NCI-H2081 (cell line): ENCODE measurements around the gene C13orf42.

Experiments
- DNase-seq, 2 experiments: peaks; one replicate each; lab custom pipeline; 2025; lab: John Stamatoyannopoulos, UW

The C13orf42 gene

DNA sequence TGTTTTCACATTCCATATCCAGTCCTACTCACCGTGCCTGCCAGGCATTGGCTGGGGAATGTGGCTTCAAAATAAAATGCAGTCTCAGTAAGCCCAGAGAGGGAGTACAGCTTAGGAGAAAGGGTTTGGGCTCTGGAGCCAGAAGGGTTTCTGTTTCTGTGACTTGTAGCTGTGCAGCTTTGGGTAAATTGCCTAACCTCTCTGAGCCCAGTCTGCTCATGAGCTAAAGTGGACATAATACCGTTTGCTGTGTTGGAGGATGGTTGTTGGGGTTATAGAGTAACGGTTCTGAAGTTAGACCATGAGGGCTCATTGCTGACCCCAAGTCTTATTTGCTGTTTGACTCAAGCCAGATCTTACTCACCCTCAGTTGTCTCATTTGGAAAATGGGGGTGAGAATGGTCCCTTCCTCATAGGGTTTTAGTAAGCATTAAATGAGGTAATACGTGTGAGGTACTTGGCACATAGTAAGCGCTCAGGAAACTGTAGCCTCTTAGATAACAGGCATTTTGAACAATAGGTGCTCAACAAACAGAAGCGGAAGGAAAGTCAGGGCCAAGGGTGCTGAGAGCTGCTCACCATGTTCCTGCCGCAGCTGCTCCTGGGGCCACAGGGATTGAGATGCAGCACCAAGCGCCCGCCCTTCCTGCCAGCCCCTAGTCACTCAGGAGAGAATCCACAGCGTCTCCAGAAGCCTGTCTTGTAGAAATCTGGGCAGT lies 45.5 kb downstream of the C13orf42 start:
- no peak for DNase-seq

DNA sequence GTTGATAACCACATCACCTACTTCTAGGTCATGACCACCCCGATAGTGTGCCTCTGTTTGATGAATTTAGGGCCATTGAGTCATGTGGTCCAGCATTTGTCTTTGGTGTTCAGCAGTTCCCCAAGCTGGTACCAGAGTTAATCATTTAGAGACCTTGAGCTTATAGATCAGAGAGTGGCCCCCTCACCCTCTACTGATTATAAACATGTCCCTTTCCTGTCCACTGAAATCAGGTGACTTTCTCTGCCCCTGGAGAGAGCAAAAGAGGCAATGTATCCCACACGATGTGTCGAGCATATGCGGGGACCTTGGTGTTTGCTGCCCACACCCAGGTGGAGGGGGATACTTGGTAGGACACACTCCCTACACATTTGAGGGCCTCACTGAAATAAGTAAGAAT lies 46.3 kb downstream of the C13orf42 start:
- no peak for DNase-seq

DNA sequence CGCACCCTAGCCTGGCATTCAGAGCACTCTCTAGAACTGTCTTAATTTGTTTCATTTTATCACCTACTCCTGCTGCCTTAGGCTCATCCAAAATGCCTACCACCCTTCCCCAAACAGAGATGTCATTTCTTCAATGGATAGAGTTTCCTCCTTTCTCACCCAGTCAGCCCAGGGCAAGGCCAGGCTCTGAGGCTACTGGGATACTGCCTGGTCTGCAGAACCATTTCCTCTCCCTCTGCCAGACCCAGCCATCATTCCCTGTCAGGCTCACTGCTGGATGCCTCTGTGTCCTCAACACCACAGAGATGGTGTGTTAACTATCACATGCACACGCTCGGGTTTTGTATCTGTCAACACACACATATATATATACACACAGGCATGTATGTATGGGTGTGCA lies 47.2 kb downstream of the C13orf42 start:
- DNase-seq: peak in 1 of 2 experiments; percentile 29

DNA sequence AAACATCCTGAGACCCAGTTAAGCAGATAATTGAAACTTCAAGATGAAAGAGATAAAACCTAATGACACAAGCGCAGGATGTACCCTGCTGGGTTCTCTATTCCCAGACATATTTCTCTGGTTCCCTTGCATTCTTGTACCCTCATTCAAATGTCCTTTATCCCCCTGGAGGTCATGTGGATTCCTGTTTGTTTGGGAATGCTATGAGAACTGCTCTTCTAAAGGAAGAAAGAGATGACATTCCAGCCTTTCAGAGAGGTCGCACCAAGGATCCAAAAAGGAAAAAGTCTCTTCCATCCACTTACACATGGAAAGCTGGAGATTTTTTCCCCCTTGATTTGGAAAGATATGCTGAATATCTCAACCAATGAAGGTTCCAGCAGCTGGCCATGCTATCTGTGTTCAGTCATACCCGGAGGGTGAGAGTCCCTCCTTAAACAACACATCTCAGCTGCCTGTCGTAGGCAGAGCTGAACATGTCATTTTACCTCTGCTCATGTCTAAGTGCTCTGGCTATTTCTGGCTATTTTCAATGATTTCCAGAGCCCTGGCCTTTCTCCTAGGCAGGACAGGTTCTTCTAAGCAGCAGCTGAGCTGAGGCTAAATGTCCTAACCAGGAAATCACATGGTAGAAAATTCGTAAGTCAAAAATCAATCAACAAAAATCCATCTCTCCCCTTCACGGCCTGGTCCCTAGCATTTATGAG lies 52.5 kb downstream of the C13orf42 start:
- DNase-seq: no peak

DNA sequence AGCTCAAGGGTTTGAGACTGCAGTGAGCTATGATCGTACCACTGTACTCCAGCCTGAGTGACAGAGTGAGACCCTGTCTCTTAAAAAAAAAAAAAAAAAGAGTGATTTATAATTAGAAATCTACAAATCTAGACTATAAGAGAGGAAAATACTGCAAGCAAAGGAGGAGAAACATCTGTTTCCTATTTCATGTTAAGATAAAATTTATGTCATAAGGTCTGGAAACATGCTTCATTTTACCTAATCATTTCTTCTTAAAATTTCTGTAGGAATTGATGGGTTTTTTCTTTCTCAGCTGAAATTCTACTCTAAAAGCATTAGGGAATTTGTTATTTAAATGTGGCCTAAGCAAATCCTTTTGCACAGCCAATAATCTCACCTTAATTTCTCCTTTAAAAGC lies 53.2 kb downstream of the C13orf42 start:
- DNase-seq: no peak

DNA sequence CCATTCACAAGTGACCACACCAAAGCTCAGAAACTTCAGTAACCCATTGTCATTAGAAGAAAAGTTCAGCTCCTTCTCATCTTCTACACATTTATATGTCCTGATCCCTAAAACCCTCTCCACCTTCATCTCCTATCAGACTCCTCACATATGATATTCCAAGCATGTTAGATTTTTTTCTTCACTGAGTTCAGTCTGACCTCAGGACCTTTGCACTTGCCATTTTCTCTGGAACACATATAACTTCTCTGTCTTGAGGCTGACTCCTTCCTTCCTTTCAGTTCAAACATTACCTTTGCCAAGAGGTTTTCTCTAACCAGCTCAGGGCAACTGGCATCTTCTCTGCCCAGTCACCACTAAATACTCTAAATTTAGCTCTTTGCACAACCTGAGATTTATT lies 54.1 kb downstream of the C13orf42 start:
- DNase-seq: no peak

DNA sequence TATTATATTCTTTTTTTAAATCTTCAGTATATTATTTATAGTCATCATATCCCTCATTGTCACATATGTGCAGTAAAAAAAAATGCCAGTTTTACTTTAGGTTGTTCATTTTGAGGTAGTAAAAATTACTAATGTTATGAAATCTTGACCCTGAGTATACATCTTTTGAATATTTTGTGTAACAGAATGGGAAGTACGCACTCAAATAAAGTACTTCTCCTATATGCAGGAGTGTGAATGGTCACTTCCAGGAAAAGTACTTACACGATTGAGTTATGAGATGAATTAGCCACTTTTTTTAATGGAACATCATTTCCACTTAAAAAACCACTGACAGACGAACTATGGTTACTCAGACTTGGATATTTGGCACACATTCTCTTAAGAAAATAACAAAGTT lies 58.5 kb downstream of the C13orf42 start:
- no peak for DNase-seq

DNA sequence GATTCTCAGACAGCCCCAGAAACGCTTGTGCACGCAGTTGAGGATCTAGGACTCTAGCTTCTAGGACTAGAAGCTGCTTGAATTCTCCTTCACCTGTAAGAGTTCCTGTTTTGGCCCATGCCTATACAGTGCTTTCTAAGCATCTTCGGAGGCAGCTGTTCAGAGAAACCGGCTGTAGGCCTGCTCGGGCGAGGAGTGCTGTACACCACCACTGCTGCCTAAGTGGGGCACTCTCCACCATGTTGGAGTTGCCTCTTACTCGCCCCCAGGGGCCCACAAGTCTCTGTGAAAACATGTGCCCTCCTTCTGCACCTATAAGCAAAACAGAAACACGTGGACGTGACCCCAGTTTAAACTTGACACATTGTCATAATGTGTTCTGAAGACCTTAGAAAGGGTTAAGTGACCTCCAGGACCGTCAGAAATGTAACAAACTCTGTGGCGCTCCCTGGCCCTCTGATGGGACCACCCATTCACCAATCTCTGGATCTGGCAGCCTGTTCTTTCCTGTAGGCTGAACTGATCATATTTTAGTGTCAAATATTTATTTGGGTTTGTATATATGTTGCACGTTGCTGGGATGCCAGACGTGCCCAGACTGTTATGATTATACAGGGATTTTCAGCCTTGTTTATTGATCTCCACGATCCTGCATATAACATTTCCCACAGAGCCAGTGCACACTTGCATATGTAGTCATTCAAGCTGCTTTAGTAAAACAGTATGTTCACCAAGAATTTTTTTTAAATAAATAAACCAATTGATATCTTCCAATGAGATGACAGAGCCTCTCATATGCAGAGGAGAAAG lies 60.8 kb downstream of the C13orf42 start:
- DNase-seq: no peak

DNA sequence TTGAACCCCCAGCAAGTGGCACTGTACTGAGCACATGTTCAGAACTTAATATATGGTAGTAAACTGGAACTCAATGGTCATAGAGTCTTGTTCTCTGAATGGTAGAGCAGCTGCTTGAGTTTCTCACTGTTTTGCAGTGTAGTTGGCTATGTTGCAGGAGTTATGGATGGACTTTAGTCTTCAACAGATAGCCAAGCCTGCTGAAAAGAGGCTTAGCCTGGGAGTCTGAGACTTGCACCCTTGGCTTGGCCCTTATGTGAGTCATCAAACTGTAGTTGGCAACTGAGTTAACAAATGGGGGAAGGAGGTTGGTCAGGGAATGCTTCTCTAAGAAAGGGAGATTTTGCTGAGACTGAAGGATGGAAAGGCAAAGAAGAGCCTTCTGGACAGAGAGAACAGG lies 62.5 kb downstream of the C13orf42 start:
- no peak for DNase-seq

DNA sequence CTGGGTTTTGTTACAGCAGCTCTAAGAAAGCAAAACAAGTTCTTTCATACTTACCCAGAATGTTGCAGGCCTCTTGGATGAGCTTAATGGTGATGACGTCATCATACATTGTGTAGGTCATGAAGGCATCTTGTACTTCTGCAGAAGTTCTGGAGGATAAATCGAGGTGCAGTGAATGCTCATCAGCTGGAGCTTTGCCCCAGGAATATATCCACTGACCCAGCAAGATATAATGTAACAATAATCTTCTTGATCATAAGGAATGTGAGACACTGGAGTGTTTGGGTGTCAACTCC lies 63.0 kb downstream of the C13orf42 start:
- no peak for DNase-seq

DNA sequence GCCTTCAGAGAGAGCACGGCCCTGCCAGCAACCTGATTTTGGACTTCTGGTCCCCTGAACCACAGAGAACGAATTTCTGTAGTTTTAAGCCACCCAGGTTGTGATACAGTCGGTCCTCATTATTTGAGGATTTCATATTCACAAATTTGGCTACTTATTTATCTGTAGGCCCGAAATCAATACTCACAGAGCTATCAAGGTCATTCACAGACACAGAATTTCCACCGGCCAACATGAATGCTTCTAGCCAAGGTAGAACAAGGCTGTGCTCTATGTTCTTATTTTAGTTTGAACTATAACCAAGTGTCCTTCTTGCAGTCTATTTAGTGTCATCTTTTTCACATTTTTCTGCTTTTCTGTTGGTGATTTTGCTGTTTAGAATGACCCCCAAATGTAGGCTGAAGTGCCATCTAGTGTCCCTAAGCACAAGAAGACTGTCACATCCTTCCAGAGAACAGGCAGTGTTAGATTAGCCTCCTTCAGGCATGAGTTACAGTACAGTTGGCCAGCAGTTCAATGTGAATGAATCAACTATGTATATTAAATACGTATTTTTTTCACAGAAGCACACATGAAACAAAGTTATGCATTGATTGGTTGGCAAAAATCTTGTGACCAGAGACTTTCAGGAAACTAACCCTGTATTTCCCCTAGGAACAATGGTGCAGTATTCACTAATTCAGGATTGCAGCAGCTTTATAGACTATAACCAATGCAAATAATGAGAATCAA lies 63.5 kb downstream of the C13orf42 start:
- peak in 1 of 2 experiments; percentile 17 for DNase-seq

DNA sequence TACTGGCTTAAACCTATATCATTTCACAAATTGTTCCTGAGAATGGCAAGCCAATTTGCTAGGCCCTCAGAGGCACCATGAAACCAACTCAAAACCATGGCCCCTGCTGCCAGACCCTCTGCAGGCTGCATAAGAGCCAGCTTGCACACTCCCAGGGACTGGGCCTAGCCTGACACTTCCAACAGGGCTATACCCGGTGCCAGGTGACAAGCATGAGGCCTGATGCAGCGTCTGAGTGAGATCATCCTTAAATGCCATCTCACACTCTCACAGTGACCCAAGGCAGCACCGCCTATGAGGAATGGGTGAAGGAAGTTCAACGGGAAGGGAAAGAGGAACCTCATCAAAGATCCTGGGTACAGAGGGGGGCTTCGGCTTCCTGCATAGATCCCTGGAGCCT lies 65.6 kb downstream of the C13orf42 start:
- peak in 1 of 2 experiments; percentile 6 for DNase-seq

DNA sequence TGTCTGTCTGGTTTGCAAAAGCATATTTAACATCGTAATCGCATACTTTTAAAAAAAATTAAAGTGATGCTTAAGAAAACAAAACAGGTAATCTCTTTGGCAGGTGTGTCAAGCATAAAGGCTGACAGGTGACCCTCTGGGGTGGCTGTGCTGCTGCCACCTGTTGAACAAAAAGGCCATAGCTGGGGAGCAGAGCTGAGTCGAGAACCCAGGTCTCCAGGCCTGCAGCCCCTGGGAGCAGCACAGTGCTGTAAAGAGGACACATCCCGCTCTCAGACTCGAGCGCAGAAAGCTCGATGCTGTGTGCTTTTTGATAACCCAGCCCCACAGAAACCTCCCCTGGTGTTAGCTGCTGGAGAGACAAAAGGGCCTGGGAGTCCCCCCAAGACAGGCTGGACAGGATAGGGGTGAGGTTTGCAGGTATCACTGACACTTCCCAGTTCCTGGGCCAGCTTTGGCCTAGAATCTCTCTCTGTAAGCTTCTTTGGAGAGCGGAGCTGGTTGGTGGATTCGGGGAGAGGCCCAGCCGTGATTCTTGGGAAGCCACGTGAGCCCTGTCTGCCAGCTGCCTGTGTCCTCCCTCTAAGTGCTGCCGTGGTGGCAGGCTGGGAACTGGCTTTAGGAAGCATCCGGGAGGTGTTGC lies 66.9 kb downstream of the C13orf42 start:
- DNase-seq: peak in 1 of 2 experiments; percentile 44

DNA sequence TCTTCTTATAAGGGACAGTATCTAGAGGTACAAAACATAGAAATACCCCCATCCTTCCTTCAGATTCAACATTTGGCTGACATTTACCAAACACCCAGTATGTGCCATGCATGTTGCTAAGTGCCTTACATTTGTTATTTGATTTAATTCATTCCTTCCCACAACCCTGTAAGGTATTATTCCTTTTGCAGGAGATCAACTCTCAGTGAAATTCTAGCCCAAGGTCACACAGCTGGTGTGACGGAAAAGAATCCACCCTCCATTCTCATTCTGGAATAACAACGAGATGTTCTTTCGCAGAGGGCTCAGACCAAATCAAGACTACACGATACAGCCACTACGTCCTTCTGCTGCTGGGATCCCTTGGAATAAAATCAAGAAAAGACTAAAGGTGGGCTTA lies 67.8 kb downstream of the C13orf42 start:
- DNase-seq: no peak

DNA sequence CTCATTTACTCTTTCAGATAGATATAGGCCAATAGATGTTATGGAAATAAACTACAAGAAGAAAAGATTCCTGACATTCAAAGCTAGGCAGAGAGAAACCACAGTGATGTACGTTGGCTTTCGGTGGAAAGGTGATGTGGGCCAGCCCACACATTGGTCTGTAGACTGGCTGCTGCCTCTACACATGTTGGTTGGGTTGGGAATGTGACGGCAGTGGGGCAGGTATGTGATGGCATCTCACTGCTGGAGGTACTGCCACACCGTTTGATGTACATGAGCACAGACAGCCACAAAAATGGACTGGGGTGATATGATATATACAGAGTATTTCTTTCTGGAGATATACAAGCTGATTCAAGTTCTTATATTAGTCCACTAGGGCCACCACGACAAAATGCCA lies 69.4 kb downstream of the C13orf42 start:
- DNase-seq: no peak

DNA sequence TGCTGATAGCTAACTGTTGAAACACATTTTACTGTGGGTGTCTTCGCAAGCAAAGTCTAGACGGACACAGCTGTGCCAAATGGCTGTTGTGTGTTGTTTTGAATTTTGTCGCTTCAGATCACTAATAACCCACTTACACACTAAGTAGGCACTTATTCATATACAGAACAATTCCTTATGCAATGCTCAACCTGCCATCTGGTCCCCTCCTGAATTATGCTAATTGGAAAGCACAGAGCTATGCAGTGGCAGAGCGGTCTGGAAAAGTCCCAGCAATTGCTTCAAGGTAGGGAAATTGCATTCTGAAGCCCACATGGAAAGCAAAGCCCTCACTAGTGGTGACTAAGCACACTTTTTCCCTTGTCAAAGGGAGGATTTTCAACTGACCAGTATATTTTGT lies 69.9 kb downstream of the C13orf42 start:
- peak in 1 of 2 experiments; percentile 5 for DNase-seq

DNA sequence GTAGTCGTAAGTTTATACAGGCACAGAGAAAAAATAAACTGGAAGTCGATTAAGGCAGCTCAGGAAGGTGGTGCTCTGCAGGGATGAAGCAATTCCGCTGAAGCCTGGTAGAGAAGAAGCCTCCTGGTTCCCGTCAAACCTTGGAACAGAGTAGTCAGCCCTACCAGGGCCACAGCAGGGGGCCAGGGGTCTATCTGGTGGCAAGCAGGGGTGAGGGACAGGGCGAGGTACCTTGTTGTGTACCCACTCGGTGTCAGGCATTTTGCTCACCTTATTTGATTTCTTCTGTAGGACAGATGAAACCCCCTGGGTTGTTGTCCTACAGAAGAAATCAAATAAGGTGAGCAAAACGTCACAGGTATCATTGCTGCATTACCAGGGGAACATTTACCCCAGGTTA lies 70.6 kb downstream of the C13orf42 start:
- no peak for DNase-seq

DNA sequence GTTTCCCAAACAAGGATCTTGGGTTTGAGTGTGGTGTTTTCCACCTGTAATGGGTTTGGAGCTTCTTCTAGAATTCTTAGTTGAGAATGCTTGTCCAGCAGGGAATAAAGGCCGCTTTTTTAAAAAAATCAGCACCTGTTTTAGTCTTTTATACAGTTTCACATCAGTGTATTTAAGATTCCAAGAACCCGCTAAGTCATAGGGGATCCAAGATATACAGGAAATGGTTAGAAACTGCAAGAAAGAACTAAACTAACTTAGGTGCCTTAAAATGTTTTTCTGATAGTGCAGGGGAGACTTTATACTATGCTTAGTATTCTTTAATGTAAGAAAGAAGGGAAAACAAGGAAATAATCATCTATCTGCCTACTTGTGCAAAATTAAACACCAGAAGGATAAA lies 74.7 kb downstream of the C13orf42 start:
- no peak for DNase-seq

DNA sequence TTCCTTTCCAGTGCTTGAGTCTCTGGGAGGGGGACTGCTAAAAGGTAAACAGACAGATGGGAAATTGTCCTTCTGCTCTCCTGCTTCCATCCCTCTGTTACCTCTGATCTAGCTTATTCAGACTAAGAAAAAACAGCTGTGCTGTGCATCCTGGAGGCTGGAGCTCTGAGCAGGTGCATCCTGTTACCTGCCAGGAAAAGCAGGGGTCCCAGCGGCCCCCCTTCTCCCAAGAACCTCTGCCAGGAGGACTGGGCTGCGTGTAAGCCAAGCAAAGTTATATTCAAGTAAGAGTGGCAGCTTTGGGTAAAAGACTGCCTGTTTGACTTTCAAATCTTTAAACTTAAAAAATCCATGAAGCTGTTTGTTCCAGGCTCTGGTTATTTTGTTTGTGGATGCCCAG lies 75.1 kb downstream of the C13orf42 start:
- DNase-seq: peak; percentile 44 to 90

DNA sequence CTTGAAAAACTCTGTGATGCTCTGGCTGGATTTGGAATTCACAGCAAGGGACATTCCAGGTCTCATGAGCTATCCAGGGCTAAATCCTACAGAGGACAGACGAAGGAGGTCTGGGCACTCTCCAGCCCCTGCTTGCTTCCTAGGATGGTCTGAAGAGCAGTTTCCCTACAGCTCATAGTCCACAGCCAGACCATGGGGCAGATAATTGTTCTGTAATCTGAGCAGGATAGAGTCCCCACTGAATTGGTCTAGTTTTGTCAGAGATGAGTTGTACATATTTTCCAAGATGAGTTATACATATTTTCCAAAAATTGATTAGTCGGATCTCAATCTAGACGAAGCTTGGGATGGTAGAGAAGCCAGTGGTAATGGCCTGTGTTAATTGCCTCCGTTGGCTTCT lies 75.6 kb downstream of the C13orf42 start:
- DNase-seq: no peak

DNA sequence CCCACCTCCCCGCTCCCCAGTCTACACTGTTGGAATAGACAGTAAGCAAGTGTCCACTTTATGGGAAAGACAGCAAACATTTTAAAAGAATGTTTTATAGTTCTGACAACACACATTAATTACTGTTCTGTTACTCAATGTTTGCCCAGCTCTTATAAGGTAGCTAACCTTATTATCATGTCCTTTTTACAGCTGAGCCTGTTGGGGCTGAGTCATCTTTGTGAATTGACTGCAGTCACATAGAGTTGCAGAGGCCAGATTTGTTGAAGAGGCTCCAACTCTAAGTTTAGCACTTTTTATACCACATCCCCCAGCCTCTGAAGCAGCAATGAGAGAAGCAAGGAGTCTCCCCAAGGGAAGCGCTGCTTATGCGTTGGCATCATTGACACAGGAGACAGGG lies 76.2 kb downstream of the C13orf42 start:
- DNase-seq: peak; percentile 59 to 90
